HG03159 (cell line): ENCODE results near the gene ADAD2.

Experiments
- ATAC-seq: cut with Tn5 transposase; IDR thresholded peaks from one replicate; pipeline ENCODE4 v1.9.1; 2021; ENCODE audit warnings: mild to moderate bottlenecking, moderate library complexity; ENCODE audit not compliant: unreplicated experiment

The ADAD2 gene

DNA sequence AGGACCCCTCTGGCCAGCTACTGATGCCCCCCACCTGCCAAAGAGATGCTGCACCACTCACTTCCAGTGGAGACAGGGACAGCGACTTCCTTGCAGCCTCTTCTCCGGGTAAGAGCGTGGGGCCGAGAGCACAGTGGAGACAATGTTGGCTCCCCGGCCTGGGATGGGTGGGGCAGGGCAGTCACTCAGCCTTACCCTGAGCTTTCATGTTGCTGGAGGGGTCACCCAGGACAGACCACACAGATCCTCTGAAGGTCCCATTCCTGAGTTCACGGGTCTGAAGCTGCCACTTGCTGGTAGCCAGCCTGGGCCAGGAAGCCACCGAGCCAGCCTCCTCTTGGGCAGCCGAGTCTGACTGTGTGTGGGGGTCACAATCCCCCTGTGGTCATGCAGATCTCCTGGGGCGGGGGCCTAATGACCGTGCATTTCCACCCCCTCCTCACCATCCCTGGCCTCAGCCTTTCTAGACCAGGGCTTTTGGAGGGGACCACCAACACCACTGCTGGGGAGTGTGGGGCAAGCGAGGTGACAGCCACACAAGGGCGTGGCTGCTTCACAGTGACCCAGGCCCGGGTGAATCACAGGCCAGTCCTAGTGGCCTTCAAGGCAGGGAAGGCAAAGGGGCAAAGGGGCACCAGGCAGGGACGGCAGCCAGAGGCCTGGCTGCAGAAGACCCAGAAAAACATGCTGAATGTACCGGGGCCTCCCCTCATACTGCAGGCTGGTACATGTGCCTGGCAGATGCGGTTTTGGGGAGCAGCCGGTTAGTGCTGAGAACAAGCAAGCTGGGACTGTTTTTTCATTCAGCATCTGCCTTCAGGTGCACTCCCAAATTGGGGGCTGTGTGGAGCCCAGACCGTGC lies 14.5 kb upstream of the ADAD2 start:
- no peak for ATAC-seq

GRCh38 chr16:84177741-84178073 lies 13.2 kb upstream of the ADAD2 start:
- ATAC-seq = no peak

DNA sequence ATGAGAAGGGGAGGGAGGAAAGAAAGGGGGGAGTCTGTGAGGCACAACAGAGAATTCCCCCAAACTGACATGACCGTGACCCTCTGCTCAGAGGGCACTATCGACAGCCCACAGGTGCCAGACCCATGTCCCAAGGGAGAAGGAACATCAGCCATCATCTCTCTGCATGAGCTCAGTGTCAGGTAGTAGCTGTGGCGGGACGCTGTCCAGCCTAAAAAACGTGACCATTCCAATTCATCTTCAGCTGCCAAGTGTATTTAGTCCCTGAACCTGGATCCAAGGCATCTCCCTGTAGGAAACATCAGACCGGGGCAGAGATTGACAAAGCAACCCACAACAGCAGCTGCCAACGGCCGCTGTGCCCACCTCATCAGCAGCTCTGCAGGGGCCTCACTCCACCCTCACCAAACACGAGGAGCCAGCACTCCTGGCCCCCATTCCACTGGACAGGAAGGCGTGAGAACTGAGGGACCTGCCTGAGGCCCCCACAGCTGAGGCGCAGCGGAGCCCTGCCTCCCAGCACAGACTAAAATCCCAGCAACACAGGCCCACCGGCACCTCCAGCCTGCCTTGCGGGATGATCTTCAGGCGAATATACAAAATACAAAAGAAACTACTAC lies 12.7 kb upstream of the ADAD2 start:
- no peak for ATAC-seq

GRCh38 chr16:84178892-84179611 lies 11.9 kb upstream of the ADAD2 start:
- no peak for ATAC-seq

GRCh38 chr16:84179612-84180320 lies 11.2 kb upstream of the ADAD2 start:
- no peak for ATAC-seq

DNA sequence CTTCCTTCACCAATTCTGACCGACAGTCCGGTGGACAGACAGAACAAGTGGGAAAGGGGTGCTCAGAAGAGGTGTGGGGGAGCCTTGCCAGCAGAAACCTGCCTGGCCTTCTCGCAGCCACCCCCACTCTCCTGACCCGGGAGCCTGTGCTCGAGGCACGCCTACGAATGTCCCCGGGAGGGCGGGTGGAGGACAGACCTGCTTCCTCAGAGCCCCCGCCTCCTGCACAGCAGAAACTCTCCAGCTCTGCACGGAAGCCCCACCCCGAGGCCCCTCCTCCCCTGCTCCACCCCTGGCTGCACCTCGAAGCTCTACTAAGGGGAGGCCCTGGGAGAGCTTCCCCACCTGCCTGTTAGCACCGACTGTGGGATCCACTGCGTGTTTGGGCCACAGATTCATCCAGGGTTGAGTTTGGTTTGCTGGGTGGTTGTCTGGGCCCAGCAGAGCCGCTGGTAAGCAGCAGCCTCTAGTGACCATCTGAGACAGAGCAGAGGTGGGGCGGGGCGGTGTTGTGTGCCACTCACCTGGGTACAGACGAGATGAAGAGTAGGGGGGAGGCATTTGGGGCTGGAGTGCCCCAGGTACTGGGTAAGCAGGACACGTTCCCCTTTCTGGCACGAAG lies 10.3 kb upstream of the ADAD2 start:
- ATAC-seq = no peak

DNA sequence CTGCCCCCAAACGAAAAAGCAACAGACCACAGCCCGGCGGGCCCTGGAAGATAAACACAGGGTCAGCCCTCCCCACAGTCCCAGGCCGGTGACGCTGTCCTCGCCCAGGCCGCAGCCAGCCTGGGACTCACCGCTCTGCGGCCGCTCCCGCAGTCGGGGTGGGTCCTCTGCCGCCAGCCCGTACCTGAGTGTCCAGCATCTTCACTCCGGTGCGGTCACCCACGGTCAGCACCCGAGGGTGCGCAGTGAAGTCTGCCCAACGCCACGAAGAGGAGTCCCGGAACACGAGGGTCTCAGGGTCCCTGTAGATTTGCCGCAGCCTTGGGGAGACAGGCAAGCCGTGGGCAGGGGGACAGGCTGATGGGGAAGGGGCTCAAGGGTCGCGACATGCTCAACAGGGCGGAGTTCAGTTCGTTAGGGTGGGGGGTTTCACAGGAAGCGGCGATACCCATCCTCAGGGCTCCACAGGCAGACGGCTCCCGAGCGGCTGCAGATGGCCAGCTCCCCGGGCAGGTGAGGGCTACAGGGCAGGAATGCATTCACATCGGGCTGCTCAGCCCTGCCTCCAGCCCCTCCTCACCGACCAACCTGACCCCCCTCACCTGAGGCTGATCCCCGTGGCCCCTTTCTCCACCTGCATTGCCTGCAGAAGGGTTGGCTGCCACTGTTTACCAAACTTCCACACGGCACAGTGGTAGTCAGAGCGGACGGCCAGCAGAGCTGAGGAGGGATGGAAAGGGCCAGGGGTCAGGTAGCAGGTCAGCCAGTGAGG lies 9.6 kb upstream of the ADAD2 start:
- ATAC-seq = no peak

DNA sequence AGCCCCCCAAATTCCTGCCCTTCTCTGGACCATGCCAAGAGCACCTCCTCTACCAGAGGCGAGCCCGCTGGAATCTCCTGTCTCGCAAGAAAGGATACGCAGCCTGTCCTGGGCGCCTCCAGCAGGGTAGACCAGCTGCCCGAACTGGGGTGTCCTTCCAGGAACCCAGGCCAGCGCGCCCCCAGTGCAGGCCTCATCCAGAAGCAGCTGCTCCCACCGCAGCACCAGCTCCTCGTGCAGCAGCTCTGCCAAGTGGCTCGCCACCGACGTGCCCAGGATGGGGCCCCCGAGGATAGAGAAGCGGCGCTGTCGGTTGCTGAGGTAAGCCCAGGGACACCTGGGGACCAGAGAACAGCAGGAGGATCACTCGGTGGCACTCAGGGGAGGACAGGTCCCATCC lies 8.9 kb upstream of the ADAD2 start:
- ATAC-seq = no peak

DNA sequence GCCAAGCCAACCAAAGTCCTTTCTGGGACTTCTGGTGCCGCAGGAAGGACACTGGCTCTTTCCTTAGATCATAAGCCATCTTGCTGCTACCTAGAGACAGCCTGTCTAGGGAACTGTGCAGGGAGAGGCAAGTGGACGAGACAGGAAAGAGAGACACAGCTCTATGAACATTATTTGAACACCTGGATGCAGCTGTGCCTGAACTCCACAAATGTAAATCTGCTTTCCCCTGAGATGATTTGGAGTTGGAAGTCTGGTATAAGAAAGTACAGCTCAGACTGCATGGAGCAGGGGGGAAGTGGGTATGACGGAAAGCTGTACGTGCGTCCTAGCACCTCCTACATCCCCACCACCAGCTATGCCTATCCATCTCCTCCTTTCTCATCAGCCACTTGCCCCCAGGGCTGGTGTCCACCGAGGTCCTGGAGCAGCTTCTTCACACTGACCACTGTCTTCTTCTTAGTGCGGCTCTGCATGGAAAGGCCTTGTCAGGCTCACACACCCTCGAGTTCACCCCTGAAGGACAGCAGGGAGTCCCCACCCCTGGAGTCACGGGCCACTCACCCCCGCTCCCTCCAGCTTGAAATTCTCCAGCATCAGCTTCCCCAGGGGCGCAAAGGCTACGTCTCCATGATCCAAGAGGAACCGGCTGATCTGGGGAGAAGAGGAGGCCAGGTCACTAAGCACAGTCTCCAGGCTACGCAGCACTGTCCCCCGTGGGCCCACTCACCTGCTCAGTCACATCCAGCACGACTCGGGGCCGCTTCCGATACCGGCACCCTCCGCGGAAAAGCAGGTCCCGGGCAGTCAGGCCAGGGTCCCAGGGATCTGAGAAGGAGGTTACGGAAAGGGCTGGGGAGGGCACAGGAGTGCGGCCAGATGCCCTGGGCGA lies 8.0 kb upstream of the ADAD2 start:
- ATAC-seq = no peak

DNA sequence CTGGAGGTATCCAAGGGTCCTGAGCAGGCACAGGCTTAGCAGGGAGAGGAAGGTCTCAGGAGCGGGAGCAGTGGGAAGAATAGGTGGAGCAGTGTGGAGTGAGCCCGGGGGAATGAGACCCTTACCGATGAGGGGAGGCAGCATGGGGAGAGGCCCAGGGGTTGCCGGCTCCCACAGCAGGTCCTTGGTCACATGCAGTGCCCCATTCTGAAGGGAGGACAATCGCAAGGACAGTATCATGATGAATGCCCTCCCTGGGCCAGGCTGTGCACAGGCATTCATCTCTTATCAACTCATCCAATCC lies 7.4 kb upstream of the ADAD2 start:
- ATAC-seq = no peak

DNA sequence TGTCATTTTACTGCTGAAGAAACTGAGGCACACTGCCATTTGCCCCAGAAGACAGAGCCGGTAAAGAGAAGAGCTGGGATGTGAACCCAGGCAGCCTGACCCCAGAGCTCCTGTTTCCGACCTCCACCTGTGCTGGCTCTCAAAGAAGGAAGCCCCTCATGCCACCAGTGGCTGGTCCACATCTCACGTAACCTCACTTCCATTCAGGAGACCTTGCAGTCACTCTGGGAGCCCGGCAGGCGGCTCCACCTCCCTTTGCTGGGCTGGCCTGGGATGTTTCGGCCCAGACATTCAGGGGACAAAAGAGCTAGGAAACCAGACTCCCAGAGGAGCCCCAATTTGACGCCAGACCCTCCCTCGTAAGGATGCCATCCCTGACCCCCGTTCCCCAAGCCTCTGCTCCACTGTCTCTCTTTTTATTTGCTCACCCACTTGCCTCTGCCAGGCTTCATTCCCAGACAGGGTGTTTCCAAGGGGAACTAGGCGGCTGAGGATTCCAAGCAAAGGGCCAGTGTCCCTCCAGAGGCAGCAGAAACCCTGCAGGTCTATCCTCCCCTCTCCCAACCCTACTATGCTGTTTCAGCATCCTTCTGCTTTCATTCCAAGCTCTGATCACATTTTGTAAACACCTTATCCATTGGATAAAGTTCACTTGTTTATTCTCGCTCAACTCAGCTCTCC lies 6.9 kb upstream of the ADAD2 start:
- ATAC-seq = no peak

DNA sequence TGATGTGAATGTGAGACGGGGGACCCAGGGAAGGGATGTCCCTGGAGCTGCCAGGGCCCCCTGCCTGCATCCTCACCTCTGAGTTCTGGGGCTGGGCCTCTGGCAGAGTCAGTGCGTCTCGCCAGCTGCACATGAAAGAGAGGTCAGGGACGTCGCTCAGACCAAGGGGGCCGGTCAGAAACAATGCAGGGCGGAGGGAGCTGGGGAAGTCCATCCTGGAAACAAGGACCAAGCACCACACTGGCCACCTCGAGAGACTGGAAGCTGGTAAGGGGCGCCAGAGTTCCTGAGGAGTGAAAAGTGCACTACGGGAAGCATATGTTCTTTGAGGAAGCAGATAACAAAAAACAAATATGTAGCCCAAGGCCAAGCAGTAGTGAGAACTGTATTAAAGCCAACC lies 6.2 kb upstream of the ADAD2 start:
- ATAC-seq = no peak

- ATAC-seq = peak; percentile 92
Measured at GRCh38 chr16:84186685-84187437, 4.1 kb upstream of the ADAD2 start, which contains the start of gene TAF1C. TAF1C (minus strand) TSS chr16:84187057; CDS start chr16:84184988, 2,069 bp downstream.

DNA sequence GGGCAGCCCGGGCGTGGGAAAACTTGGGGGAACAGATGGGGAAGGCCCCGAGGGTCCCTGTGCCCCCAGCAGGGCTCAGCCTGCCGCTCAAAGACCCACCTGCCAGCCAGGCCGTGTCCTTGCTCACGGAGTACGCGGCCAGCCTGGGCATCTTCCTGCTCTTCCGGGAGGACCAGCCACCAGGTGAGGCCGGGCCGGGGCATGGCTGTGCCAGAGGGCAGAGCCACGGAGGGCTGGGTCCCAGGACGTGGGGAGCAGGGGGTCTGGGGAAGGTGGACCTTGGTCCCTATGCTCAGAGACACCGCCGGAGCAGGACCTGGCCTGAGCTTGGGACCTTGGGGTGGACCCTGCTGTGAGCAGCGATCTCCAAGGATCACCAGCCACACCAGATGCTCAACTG lies 509 bp downstream of the ADAD2 start:
- no peak for ATAC-seq

GRCh38 chr16:84193480-84193879 lies 2.5 kb downstream of the ADAD2 start:
- ATAC-seq = no peak

- no peak for ATAC-seq
Measured at GRCh38 chr16:84194018-84194417, 3.1 kb downstream of the ADAD2 start.

DNA sequence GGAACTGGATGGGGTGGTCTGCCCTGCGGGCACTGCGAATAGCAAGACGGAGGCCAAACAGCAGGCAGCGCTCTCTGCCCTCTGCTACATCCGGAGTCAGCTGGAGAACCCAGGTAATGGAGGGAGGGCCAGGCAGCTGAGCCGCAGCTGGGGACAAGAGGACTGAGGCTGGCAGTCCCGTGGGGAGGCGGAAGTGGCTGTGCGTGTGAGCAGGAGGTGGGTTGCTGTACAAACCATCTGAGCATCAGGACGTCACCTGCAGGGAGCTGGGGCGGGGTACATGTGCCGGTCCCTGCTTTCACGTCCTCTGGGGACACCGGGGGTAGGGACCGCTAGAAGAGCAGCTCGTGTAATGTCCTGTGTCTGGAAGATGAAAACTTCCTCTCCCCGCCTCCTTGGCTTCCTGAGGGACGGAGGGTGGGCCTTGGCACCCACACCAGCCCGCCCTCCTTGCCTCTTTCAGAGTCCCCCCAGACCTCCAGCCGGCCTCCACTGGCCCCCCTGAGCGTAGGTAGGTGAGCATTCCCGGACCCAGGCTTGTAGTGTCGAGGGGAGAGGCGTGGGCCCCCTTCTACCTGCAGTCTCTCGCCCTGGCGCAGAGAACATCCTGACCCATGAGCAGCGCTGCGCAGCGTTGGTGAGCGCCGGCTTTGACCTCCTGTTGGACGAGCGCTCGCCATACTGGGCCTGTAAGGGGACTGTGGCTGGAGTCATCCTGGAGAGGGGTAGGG lies 3.7 kb downstream of the ADAD2 start:
- ATAC-seq = peak; percentile 53
